K562 (cell line): Measurements from ENCODE around the gene DPAGT1. TPM values are rescaled to one million over a fixed set of nuclear protein-coding genes. Genes with fewer than 3 reads are reported as not detected.

ENCODE experiments used
- CTCF ChIP-seq, 3 experiments: IDR thresholded peaks in 2 of 3; conservative IDR thresholded peaks in 1 of 3; 2 replicates each; pipeline ENCODE4 v1.5.1; 2011 to 2012; ENCODE audit warnings: low read length in 3 of 3, mild to moderate bottlenecking in 3 of 3, control low read depth in 2 of 3, improper control_type of control experiment in 1 of 3, inconsistent platforms in 1 of 3, low read depth in 1 of 3, mixed read lengths in 1 of 3, moderate library complexity in 1 of 3; ENCODE audit not compliant: insufficient read depth in 2 of 3
- E2F4 ChIP-seq: sonication (generic); formaldehyde crosslinking; IDR thresholded peaks from 2 replicates; pipeline ENCODE4 v1.8.0; 2022; ENCODE audit warnings: mild to moderate bottlenecking, low read depth, missing genetic modification reagents
- E2F6 ChIP-seq, 2 experiments: IDR thresholded peaks; 2 replicates each; pipeline ENCODE4 v1.6.1; 2011; ENCODE audit warnings: borderline replicate concordance in 1 of 2, control low read depth in 1 of 2, low read depth in 1 of 2, low read length in 1 of 2, mild to moderate bottlenecking in 1 of 2, mixed read lengths in 1 of 2, moderate library complexity in 1 of 2; ENCODE audit not compliant: insufficient read depth in 1 of 2, insufficient read length in 1 of 2, poor library complexity in 1 of 2, severe bottlenecking in 1 of 2; ENCODE audit errors: extremely low read depth in 1 of 2
- MYNN ChIP-seq, 2 experiments: sonication (generic); formaldehyde crosslinking in 1 of 2; IDR thresholded peaks; 2 replicates each; pipeline versions ENCODE4 v1.5.0 to v1.6.1; 2016 to 2020; ENCODE audit warnings: antibody characterized with exemption in 1 of 2, missing genetic modification reagents in 1 of 2
- RREB1 ChIP-seq: fragments of 250-450 bp; sonication (Bioruptor Pico); IDR thresholded peaks from 2 replicates; pipeline ENCODE4 v1.4.0; 2020
- SIN3B ChIP-seq: fragments of 450-650 bp; IDR thresholded peaks from 2 replicates; pipeline ENCODE4 v1.6.1; 2017; ENCODE audit warnings: low read depth, mild to moderate bottlenecking, moderate library complexity
- TEAD4 ChIP-seq, 2 experiments: sonication (generic) in 1 of 2; formaldehyde crosslinking in 1 of 2; IDR thresholded peaks; 2 replicates each; pipeline versions ENCODE4 v1.6.1 to v1.8.0; 2012 to 2022; ENCODE audit warnings: borderline replicate concordance in 1 of 2, inconsistent platforms in 1 of 2, low read length in 1 of 2, mild to moderate bottlenecking in 1 of 2, missing genetic modification reagents in 1 of 2
- TSHZ1 ChIP-seq: fragments of 250-450 bp; sonication (Bioruptor Pico); IDR thresholded peaks from 2 replicates; pipeline ENCODE4 v1.4.0; 2020; ENCODE audit warnings: mild to moderate bottlenecking, moderate library complexity
- UBTF ChIP-seq, 2 experiments: IDR thresholded peaks; 2 replicates each; pipeline ENCODE4 v1.6.1; 2012; ENCODE audit warnings: improper control_type of control experiment in 2 of 2, low read depth in 2 of 2, low read length in 2 of 2, borderline replicate concordance in 1 of 2
- polyA plus RNA-seq, 8 experiments: library from polyadenylated mRNA; depleted of rRNA in 4 of 8; stranded (reverse) in 5 of 8; unstranded in 3 of 8; fragments of >200 nt; fragmentation: Nextera tagmentation in 2 of 8; fragmentation: Illumina TruSeq in 1 of 8; extraction: Ambion mirVana in 2 of 8; extraction: Trizol in 1 of 8; gene quantifications; 2 replicates each; pipeline versions ENCODE4 v1.2.1 to v1.2.3, GENCODE V29; 2011 to 2014; ENCODE audit warnings: inconsistent platforms in 1 of 8, missing spikeins in 1 of 8
- total RNA-seq, 7 experiments: library from RNA; depleted of rRNA in 6 of 7; stranded (reverse); fragments of >200 nt in 6 of 7; fragmentation: Illumina TruSeq in 2 of 7; extraction: Trizol in 2 of 7; gene quantifications; 2 replicates each; pipeline versions ENCODE4 v1.2.1 to v1.2.3, GENCODE V29; 2011 to 2021; ENCODE audit warnings: low replicate concordance in 1 of 7

DPAGT1 gene
- total and polyA plus RNA-seq, 9 of the 15 experiments (the other 6 are each of a cell fraction or from before 2014, with no cell fraction given) = 29.9 to 135 (median 85.0) TPM

GRCh38 chr11:119094816-119095065 is 6.9 kb downstream of the DPAGT1 start (continued):
- TF ChIP-seq TEAD4 (IDR thresholded peaks at IDR 0.05; ENCODE audit: low read length) (no peak), TEAD4 (CRISPR knock-in tag; IDR thresholded peaks at IDR 0.05; ENCODE audit: borderline replicate concordance) (peak; percentile 66; the same call in 1 of the 2 replicates), SIN3B (no peak), CTCF (IDR thresholded peaks at IDR 0.05 in 2 of 3, conservative IDR thresholded peaks at IDR 0.05 in 1 of 3; ENCODE audit: insufficient read depth in 2 of 3, low read depth in 1 of 3, low read length in 3 of 3) (peak; percentile 74 to 88 (median 76)), E2F4 (CRISPR knock-in tag) (no peak), MYNN (IDR thresholded peaks at IDR 0.05) (peak; percentile 83), MYNN (CRISPR knock-in tag; IDR thresholded peaks at IDR 0.05) (no peak), UBTF (IDR thresholded peaks at IDR 0.05; ENCODE audit: borderline replicate concordance in 1 of 2, low read depth in 2 of 2, low read length in 2 of 2) (peak; percentile 73 to 85; a peak in 1 of 4 replicates), E2F6 (IDR thresholded peaks at IDR 0.05; ENCODE audit: borderline replicate concordance in 1 of 2, extremely low read depth in 1 of 2, insufficient read depth in 1 of 2, insufficient read length in 1 of 2, low read depth in 1 of 2, low read length in 1 of 2, poor library complexity in 1 of 2, severe bottlenecking in 1 of 2) (peak in 1 of 2 experiments; percentile 44), TSHZ1 (CRISPR knock-in tag) (no peak), RREB1 (no peak)
